ENCODE results near the gene DCAF7.

DNA sequence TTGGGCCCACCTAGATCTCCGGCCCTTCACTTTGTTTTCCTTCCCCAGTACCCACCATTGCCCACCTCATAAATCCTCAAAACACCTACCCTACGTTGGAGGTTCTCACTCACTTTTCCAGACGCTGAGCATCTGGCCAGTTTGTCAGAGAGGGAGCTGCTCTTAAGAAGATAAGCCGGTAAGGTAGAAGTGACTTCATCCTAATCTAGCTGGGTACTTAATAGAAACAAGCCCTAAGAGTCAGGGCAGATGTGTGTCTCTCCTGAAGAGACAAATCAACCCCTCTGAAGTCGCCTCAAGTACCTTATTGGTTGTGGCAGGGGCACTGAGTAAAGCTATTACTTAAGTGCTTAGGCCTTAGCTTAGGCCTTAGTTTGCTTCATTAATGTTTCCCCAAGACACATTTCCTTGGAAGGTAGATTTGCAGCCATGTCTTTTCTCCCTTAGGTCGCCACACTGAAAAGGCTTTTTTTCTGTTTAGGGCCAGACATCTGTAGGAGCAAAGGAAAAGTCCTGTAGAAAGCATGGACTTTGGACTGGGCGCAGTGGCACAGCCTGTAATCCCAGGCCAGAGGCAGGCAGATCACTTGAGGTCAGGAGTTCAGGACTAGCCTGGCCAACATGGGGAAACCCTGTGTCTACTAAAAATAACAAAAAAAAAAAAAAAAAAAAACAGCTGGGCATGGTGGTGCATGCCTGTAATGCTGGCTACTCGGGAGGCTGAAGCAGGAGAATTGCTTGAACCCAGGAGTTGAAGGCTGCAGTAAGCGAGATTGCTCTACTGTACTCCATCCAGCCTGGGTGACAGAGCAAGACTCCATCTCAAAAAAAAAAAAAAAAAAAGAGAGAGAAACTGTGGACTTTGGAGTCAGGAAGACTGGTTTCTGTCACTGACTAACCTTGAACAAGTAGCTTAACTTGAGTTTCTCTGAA lies 51.4 kb downstream of the DCAF7 start:
- no peak for TF ChIP-seq POLR2A (IDR thresholded peaks at IDR 0.05)
- TF ChIP-seq, protein P1, sequence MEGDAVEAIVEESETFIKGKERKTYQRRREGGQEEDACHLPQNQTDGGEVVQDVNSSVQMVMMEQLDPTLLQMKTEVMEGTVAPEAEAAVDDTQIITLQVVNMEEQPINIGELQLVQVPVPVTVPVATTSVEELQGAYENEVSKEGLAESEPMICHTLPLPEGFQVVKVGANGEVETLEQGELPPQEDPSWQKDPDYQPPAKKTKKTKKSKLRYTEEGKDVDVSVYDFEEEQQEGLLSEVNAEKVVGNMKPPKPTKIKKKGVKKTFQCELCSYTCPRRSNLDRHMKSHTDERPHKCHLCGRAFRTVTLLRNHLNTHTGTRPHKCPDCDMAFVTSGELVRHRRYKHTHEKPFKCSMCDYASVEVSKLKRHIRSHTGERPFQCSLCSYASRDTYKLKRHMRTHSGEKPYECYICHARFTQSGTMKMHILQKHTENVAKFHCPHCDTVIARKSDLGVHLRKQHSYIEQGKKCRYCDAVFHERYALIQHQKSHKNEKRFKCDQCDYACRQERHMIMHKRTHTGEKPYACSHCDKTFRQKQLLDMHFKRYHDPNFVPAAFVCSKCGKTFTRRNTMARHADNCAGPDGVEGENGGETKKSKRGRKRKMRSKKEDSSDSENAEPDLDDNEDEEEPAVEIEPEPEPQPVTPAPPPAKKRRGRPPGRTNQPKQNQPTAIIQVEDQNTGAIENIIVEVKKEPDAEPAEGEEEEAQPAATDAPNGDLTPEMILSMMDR (IDR thresholded peaks at IDR 0.05), result no peak

Data from heart left ventricle (tissue), 13 donors.